Measurements from ENCODE around the gene OSBPL10. TPM values are rescaled to one million over a fixed set of nuclear protein-coding genes. Genes with fewer than 3 reads are reported as not detected.

OSBPL10 gene
- total and polyA plus RNA-seq, 2 donors (not counting 1 experiment from before 2014, with no cell fraction given): 88.5 to 310 TPM

- DNase-seq (no peak), ATAC-seq (ENCODE audit: low read depth) (no peak)
- H3K4me1 ChIP-seq (ENCODE audit: control insufficient read depth in 2 of 2, insufficient read depth in 2 of 2, low read length in 2 of 2): no peaks in the 10 kb centered on the region
- H3K4me1 Mint-ChIP-seq: peaks cover 4% of the 10 kb centered on the region
- H4K20me1 ChIP-seq (ENCODE audit: control insufficient read depth, insufficient read depth, low read length, poor library complexity, severe bottlenecking): peaks cover 62% of the 10 kb centered on the region
- no peaks in the 10 kb centered on the region for H3K9me3 Mint-ChIP-seq (ENCODE audit: insufficient read depth)
- no peak overlapping the region for H3K4me3 Mint-ChIP-seq
- H2AFZ ChIP-seq (ENCODE audit: insufficient read depth, low read depth, low read length, poor library complexity, severe bottlenecking): no peak overlapping the region
- intact Hi-C loops (cut with micrococcal nuclease): no loop called here
- ChIA-PET POLR2A (interaction anchor here (0.7 kb wide), 1 partner anchor 953 kb away, joined by 9 read pairs; no protein-coding TSS in a partner anchor), CTCF (interaction anchor here (0.6 to 1.0 kb wide), 2 partner anchors 411 to 494 kb away, joined by 3 to 4 read pairs; no protein-coding TSS in a partner anchor)
- peaks cover 32% of the 10 kb centered on the region for H3K79me2 ChIP-seq (ENCODE audit: control insufficient read depth, insufficient read depth, low read length)
- H3K27ac Mint-ChIP-seq: no peak overlapping the region
- peaks cover 0 to 60% of the 10 kb centered on the region in 2 experiments for H3K36me3 ChIP-seq (replicated peaks in 1 of 2; ENCODE audit: control extremely low read depth in 1 of 2, control insufficient read depth in 1 of 2, extremely low read depth in 1 of 2, insufficient read depth in 2 of 2, low read length in 1 of 2)
- H3K9ac ChIP-seq (ENCODE audit: low read length): no peak overlapping the region
- no peak overlapping the region for H3K4me3 ChIP-seq (ENCODE audit: control extremely low read depth in 1 of 5, extremely low read depth in 1 of 5, insufficient read depth in 1 of 5, low read depth in 2 of 5, low read length in 4 of 5)
- H3K27ac ChIP-seq (ENCODE audit: low read length in 2 of 2): no peak overlapping the region
- no peaks in the 10 kb centered on the region for H3K27me3 Mint-ChIP-seq
- 100% methylated on average over 2 of the region's 4 CpGs for WGBS (ENCODE audit: insufficient coverage)
- H3K9me3 ChIP-seq (ENCODE audit: control extremely low read depth in 1 of 3, control insufficient read depth in 2 of 3, insufficient read depth in 1 of 3, low read length in 2 of 3): no peaks in the 10 kb centered on the region
- no peak overlapping the region for H3K4me2 ChIP-seq (replicated peaks; ENCODE audit: low read depth, low read length, poor library complexity, severe bottlenecking)
- H3K27me3 ChIP-seq (replicated peaks in 1 of 4; ENCODE audit: control extremely low read depth in 1 of 4, control insufficient read depth in 3 of 4, insufficient read depth in 4 of 4, low read length in 3 of 4): no peaks in the 10 kb centered on the region
- no peak for TF ChIP-seq EZH2 (IDR thresholded peaks at IDR 0.05; ENCODE audit: borderline replicate concordance, insufficient read depth, low read depth, low read length, poor library complexity, severe bottlenecking)
- TF ChIP-seq, protein P1, sequence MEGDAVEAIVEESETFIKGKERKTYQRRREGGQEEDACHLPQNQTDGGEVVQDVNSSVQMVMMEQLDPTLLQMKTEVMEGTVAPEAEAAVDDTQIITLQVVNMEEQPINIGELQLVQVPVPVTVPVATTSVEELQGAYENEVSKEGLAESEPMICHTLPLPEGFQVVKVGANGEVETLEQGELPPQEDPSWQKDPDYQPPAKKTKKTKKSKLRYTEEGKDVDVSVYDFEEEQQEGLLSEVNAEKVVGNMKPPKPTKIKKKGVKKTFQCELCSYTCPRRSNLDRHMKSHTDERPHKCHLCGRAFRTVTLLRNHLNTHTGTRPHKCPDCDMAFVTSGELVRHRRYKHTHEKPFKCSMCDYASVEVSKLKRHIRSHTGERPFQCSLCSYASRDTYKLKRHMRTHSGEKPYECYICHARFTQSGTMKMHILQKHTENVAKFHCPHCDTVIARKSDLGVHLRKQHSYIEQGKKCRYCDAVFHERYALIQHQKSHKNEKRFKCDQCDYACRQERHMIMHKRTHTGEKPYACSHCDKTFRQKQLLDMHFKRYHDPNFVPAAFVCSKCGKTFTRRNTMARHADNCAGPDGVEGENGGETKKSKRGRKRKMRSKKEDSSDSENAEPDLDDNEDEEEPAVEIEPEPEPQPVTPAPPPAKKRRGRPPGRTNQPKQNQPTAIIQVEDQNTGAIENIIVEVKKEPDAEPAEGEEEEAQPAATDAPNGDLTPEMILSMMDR (IDR thresholded peaks at IDR 0.05): no peak
Observed at GRCh38 chr3:31733234-31733667, 247.8 kb downstream of the OSBPL10 start.

GRCh38 chr3:31732548-31732947 is 248.5 kb downstream of the OSBPL10 start:
- no peak overlapping the region for H3K27ac ChIP-seq (ENCODE audit: low read length in 2 of 2)
- no peaks in the 10 kb centered on the region for H3K9me3 Mint-ChIP-seq (ENCODE audit: insufficient read depth)
- H3K27me3 Mint-ChIP-seq: no peaks in the 10 kb centered on the region
- no peaks in the 10 kb centered on the region for H3K4me1 ChIP-seq (ENCODE audit: control insufficient read depth in 2 of 2, insufficient read depth in 2 of 2, low read length in 2 of 2)
- H3K9ac ChIP-seq (ENCODE audit: low read length): no peak overlapping the region
- no peak overlapping the region for H3K4me3 Mint-ChIP-seq
- intact Hi-C loops (cut with micrococcal nuclease): no loop called here
- DNase-seq (no peak), ATAC-seq (ENCODE audit: low read depth) (no peak)
- WGBS (ENCODE audit: insufficient coverage): over 99% methylated on average over 8 of the region's 8 CpGs
- no peak overlapping the region for H2AFZ ChIP-seq (ENCODE audit: insufficient read depth, low read depth, low read length, poor library complexity, severe bottlenecking)
- H4K20me1 ChIP-seq (ENCODE audit: control insufficient read depth, insufficient read depth, low read length, poor library complexity, severe bottlenecking): peaks cover 56% of the 10 kb centered on the region
- H3K27me3 ChIP-seq (replicated peaks in 1 of 4; ENCODE audit: control extremely low read depth in 1 of 4, control insufficient read depth in 3 of 4, insufficient read depth in 4 of 4, low read length in 3 of 4): no peaks in the 10 kb centered on the region
- ChIA-PET POLR2A (no interaction called here), CTCF (no interaction called here)
- no peak overlapping the region for H3K27ac Mint-ChIP-seq
- peaks cover 4% of the 10 kb centered on the region for H3K4me1 Mint-ChIP-seq
- TF ChIP-seq, protein P1 (IDR thresholded peaks at IDR 0.05): no peak
- TF ChIP-seq EZH2 (IDR thresholded peaks at IDR 0.05; ENCODE audit: borderline replicate concordance, insufficient read depth, low read depth, low read length, poor library complexity, severe bottlenecking): no peak
- H3K79me2 ChIP-seq (ENCODE audit: control insufficient read depth, insufficient read depth, low read length): peaks cover 31% of the 10 kb centered on the region
- H3K4me3 ChIP-seq (ENCODE audit: control extremely low read depth in 1 of 5, extremely low read depth in 1 of 5, insufficient read depth in 1 of 5, low read depth in 2 of 5, low read length in 4 of 5): no peak overlapping the region
- H3K9me3 ChIP-seq (ENCODE audit: control extremely low read depth in 1 of 3, control insufficient read depth in 2 of 3, insufficient read depth in 1 of 3, low read length in 2 of 3): no peaks in the 10 kb centered on the region
- peaks cover 0 to 60% of the 10 kb centered on the region in 2 experiments for H3K36me3 ChIP-seq (replicated peaks in 1 of 2; ENCODE audit: control extremely low read depth in 1 of 2, control insufficient read depth in 1 of 2, extremely low read depth in 1 of 2, insufficient read depth in 2 of 2, low read length in 1 of 2)
- H3K4me2 ChIP-seq (replicated peaks; ENCODE audit: low read depth, low read length, poor library complexity, severe bottlenecking): no peak overlapping the region

Measured in B cell (primary cell).